Measurements from ENCODE around the gene MAP3K7CL. TPM values are rescaled to one million over a fixed set of nuclear protein-coding genes. Genes with fewer than 3 reads are reported as not detected.

Gene MAP3K7CL
- total RNA-seq, 1 donor from 2014 or later = 3.0 TPM

GRCh38 chr21:29205009-29205408 is 74.6 kb downstream of the MAP3K7CL start:
- TF ChIP-seq CTCF (IDR thresholded peaks at IDR 0.05; ENCODE audit: insufficient read depth, low read length, poor library complexity, severe bottlenecking) = no peak
- H3K36me3 ChIP-seq (ENCODE audit: control insufficient read depth, insufficient read depth, low read length) = no peaks in the 10 kb centered on the region

DNA sequence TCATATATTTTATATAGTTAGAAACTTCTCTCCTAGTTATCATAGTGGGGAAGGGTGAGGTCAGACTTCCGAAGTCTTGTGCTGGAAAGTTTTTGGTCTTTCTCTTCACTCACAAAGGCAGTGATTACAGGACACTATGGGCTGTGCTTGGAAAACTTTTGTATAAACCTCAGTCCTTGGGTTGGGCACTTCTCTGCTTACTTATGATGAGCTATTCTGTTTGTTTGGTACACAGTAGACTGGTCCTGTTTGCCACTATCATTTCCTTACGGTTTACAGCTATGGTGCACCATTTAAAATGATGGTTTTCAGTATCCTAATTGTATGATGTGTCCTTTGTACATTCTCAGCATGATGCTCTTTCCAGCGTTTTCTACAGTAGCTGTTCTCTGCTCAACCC is 75.5 kb downstream of the MAP3K7CL start:
- Histone ChIP-seq H3K4me3 (ENCODE audit: low read depth, low read length) (no peak overlapping the region), H3K27me3 (ENCODE audit: control insufficient read depth, insufficient read depth, low read length) (no peaks in the 10 kb centered on the region), H3K36me3 (ENCODE audit: control insufficient read depth, insufficient read depth, low read length) (no peaks in the 10 kb centered on the region)
- no peak for DNase-seq (ENCODE audit: low read depth)
- no peak for TF ChIP-seq CTCF (IDR thresholded peaks at IDR 0.05; ENCODE audit: insufficient read depth, low read length, poor library complexity, severe bottlenecking)

More at GRCh38 chr21:29205009-29205408, 74.6 kb downstream of the MAP3K7CL start:
- no peak overlapping the region for H3K4me3 ChIP-seq (ENCODE audit: low read depth, low read length)
- no peaks in the 10 kb centered on the region for H3K27me3 ChIP-seq (ENCODE audit: control insufficient read depth, insufficient read depth, low read length)
- DNase-seq (ENCODE audit: low read depth) = no peak

DNA sequence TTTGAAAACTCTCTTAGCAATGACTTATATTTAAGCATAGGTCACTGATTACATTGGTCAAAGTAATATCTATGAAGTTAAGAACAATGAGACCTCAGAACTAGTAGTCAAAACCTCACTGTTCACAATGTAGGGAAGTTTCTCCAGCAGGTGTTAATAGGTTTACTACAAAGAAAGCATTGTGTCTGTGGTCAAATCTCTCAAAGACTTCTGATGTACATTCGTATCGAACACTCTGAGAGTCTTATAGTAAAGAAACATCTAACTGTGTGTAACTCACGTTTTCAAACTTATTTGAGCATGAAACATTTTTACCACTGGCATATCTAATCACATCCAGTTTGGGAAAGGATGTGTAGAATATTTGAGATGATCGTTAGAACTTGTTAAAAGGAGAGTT is 76.0 kb downstream of the MAP3K7CL start:
- no peak overlapping the region for H3K4me3 ChIP-seq (ENCODE audit: low read depth, low read length)
- no peaks in the 10 kb centered on the region for H3K27me3 ChIP-seq (ENCODE audit: control insufficient read depth, insufficient read depth, low read length)
- no peaks in the 10 kb centered on the region for H3K36me3 ChIP-seq (ENCODE audit: control insufficient read depth, insufficient read depth, low read length)
- DNase-seq (ENCODE audit: low read depth) = no peak
- no peak for TF ChIP-seq CTCF (IDR thresholded peaks at IDR 0.05; ENCODE audit: insufficient read depth, low read length, poor library complexity, severe bottlenecking)

- no peak for TF ChIP-seq CTCF (IDR thresholded peaks at IDR 0.05; ENCODE audit: insufficient read depth, low read length, poor library complexity, severe bottlenecking)
- no peak for DNase-seq (ENCODE audit: low read depth)
- H3K4me3 ChIP-seq (ENCODE audit: low read depth, low read length) = no peak overlapping the region
- H3K36me3 ChIP-seq (ENCODE audit: control insufficient read depth, insufficient read depth, low read length) = no peaks in the 10 kb centered on the region
- no peaks in the 10 kb centered on the region for H3K27me3 ChIP-seq (ENCODE audit: control insufficient read depth, insufficient read depth, low read length)
These were observed 76.8 kb downstream of the MAP3K7CL start for GRCh38 chr21:29207201-29207600.

DNA sequence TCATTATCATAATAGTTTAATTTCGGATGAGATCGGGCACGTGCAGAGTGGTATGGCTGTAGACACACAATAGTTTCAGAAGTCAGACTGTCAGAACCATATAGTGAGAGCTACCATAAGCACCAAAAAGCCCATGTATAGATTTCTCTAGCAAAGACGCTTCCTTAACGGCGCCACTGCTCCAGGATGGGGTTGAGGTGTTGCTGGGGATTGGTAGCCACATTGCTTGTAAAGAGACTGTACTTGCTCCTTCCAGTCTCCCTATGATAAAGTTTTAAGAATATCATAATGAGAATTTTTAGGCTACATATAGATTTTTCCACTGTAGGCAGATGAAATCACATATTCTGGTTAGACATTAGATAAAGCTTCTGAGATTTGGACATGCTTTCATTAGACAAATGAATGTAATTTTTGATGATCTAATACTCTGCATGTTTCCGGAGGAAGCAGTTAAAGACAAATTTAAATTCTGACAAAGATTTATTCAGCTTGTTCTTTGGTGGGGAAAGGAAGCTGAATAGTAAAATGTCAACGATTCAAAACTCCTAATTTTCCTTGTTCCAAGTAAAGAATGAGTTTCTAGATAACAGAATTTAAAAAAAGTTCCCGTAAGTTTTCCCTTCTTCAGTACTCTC is 77.7 kb downstream of the MAP3K7CL start:
- DNase-seq (ENCODE audit: low read depth) = no peak
- Histone ChIP-seq H3K27me3 (ENCODE audit: control insufficient read depth, insufficient read depth, low read length) (no peaks in the 10 kb centered on the region), H3K4me3 (ENCODE audit: low read depth, low read length) (no peak overlapping the region), H3K36me3 (ENCODE audit: control insufficient read depth, insufficient read depth, low read length) (no peaks in the 10 kb centered on the region)
- no peak for TF ChIP-seq CTCF (IDR thresholded peaks at IDR 0.05; ENCODE audit: insufficient read depth, low read length, poor library complexity, severe bottlenecking)

GRCh38 chr21:29208682-29209059 is 78.2 kb downstream of the MAP3K7CL start:
- no peak for TF ChIP-seq CTCF (IDR thresholded peaks at IDR 0.05; ENCODE audit: insufficient read depth, low read length, poor library complexity, severe bottlenecking)
- no peak for DNase-seq (ENCODE audit: low read depth)
- Histone ChIP-seq H3K27me3 (ENCODE audit: control insufficient read depth, insufficient read depth, low read length) (no peaks in the 10 kb centered on the region), H3K4me3 (ENCODE audit: low read depth, low read length) (no peak overlapping the region), H3K36me3 (ENCODE audit: control insufficient read depth, insufficient read depth, low read length) (no peaks in the 10 kb centered on the region)

All from kidney epithelial cell (primary cell).